Astrocyte (in vitro differentiated cells and primary cell): ENCODE measurements around the gene HPSE2.

Source experiments
- EZH2 ChIP-seq: IDR thresholded peaks from 2 replicates; pipeline ENCODE4 v1.6.1; 2012; ENCODE audit warnings: mild to moderate bottlenecking, low read length, inconsistent platforms; ENCODE audit not compliant: insufficient read depth
- TF ChIP-seq, protein P1 (sequence below): IDR thresholded peaks from 2 replicates; pipeline ENCODE4 v1.5.1; 2011; ENCODE audit warnings: low read depth, mild to moderate bottlenecking, inconsistent platforms, low read length, moderate library complexity; ENCODE audit not compliant: insufficient read depth

DNA sequence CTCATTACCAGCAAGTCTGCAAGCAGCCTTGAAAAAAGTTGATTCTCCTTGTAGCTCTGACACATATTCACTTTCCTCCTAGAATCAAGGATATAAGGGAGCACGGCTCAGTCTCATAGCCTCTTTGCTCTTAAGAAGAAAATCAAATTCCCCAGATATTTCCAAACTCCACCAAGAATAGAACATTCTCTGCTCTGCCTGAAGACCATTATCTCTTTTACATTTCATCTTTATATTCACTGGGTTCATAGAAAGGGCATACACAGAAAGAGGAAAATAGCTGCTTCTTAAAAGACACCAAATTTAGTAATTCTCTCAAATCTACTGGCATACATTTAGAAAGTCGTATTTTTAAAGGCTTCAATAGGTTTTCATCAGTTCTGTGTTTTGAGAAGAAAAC lies 92.0 kb downstream of the HPSE2 start:
- TF ChIP-seq, protein P1, sequence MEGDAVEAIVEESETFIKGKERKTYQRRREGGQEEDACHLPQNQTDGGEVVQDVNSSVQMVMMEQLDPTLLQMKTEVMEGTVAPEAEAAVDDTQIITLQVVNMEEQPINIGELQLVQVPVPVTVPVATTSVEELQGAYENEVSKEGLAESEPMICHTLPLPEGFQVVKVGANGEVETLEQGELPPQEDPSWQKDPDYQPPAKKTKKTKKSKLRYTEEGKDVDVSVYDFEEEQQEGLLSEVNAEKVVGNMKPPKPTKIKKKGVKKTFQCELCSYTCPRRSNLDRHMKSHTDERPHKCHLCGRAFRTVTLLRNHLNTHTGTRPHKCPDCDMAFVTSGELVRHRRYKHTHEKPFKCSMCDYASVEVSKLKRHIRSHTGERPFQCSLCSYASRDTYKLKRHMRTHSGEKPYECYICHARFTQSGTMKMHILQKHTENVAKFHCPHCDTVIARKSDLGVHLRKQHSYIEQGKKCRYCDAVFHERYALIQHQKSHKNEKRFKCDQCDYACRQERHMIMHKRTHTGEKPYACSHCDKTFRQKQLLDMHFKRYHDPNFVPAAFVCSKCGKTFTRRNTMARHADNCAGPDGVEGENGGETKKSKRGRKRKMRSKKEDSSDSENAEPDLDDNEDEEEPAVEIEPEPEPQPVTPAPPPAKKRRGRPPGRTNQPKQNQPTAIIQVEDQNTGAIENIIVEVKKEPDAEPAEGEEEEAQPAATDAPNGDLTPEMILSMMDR: no peak
- TF ChIP-seq EZH2: no peak
